OCI-M2 (cell line): ENCODE data around the gene CDH13.

Experiments
- DNase-seq: peaks from one replicate; lab custom pipeline; 2025; ENCODE audit not compliant: unreplicated experiment; lab: John Stamatoyannopoulos, UW

The CDH13 gene

DNA sequence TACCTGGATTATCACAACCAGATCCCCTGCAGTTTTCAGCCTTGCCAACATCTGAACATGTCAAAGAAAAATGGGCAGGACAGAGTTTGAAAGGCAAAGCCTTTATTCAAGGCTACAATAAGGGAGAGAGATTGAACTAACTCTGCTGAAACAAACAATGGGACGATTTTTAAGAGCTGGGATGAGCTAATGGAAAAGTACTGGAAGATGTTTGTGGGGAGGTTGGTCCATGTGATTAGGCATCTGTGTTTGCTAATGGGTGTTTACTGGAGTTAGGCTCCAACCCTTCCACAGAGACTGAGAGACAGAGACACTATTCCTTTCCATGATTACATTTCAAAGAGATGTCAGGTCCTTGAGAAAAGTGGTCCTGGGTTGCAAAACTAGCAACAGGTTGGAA is 1146.0 kb downstream of the CDH13 start:
- DNase-seq, result no peak

DNA sequence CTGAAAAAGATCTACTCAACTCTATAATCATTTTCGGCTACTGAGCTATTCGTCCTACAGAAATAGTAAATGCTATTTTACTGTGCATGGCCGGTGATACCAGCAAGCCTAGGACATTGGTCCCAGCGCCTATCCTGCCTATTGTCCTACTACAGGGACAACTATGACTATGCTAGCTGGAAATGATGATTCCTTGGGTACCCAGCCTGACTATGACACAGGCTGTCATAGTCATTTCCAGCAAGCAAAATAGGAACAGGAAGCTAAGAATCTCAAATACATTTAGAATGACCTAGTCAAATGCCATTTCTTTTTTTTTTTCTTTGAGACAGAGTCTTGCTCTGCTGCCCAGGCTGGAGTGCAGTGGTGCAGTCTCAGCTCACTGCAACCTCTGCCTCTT is 1147.3 kb downstream of the CDH13 start:
- DNase-seq, result no peak

- no peak for DNase-seq
Measured at GRCh38 chr16:83776944-83777343, 1150.2 kb downstream of the CDH13 start.

GRCh38 chr16:83779886-83780285 is 1153.1 kb downstream of the CDH13 start:
- DNase-seq, result no peak

DNA sequence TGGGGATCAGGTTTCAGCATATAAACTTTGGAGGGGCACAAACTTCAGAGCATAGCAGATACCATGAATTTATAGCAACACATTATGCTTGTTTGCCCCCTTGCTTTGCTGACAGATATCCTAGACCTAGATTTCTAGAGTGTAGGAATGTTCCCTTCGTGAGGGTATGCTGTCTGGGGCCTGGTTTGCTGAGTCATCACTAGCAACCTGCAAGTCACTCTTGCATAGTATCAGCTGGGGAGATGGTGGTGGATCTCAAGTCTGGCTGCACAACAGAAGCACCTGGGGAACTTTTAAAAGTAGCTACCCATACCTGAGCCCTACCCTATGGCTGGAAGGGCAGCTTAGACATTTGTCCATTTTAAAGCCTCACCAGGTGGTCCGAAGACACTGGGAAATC is 1158.7 kb downstream of the CDH13 start:
- no peak for DNase-seq

DNA sequence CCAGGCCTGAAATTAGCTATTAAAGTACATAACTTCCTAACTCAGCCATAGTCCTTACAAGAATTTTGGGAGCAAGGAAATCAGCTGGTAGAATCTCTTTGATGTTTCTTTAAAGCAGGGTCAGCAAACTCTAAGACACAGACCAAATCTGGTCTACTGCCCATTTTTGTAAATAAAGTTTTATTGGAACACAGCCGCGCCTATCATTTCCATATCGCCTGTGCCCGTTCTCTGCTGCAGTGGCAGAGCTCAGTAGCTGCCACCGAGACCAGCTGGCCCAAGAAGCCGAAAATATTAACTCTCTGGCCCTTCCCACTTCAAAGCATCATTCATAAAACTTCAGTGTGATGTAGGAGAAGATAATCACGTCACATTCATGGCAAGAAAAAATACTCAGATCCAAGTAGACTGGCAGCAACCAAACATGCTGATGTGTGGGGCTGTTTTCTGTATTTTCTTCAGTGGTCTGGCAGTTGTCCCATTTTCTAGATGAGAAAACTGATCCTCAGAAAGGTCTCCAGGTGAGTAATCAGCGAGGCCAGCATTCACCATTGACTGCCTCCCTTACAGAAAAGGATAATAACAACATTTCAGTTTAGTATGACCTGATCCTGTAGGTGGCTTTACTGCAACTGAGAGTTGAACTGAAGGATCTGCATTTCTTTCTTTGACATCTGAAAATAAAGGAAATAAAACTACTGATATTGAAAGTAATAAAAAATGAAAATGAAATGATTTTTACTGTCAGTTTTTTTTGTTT is 1163.1 kb downstream of the CDH13 start:
- DNase-seq, result no peak

GRCh38 chr16:83791916-83792315 is 1165.1 kb downstream of the CDH13 start:
- no peak for DNase-seq

- no peak for DNase-seq
Measured at GRCh38 chr16:83792391-83792790, 1165.6 kb downstream of the CDH13 start.

- DNase-seq, result no peak
Measured at GRCh38 chr16:83793179-83793578, 1166.4 kb downstream of the CDH13 start.

- no peak for DNase-seq
Measured at GRCh38 chr16:83794860-83795554, 1168.2 kb downstream of the CDH13 start.

GRCh38 chr16:83797013-83797412 is 1170.2 kb downstream of the CDH13 start:
- DNase-seq, result no peak

- no peak for DNase-seq
Measured at GRCh38 chr16:83799336-83799735, 1172.6 kb downstream of the CDH13 start.

DNA sequence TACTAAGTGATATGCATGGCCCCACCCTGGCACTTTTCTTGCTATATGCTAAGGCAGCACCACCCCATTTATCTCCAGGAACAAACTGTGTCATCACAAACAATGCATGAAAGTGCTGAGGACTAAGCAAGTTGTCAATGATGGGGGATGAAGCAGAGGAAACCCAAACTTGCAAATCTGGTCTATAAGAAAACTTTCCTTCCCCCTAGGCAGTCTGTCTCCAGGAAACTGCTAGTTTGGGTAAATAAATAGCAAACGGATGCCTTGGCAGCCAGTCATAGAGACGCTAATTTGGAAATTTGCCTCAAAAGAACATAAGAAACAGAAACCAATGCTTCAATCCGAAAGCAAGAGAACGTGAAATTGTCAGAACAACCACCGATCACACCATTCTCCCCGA is 1175.4 kb downstream of the CDH13 start:
- DNase-seq, result no peak

DNA sequence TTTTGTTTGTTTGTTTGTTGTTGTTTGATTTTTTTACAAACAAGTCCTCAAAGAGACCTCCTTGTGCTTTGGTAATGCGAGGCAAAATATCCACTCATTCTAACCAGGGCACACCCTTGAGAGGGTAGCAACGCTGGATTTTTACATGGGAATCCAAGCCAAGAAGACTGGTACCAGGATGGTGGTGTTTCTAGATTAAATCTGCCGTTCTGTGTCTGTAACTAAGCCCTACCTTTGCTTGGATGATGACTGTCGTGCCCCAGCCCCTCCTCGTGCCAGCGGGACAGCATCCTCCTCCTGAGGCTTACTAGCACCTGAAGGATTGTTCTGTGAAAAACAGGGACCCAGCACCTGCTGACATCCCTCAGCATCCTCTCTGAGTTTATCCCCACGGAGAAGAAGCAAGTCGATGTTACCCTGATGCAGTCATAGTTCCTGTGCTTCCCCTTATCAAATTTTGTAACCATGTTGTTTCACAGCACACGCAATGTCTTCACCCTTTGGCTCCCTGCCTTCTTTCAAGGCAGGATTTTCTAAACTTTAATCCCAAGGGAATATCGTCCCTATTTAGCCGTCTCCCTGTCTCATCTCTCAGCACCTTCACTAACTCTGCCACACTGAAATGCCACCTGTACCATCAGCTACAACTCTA is 1175.9 kb downstream of the CDH13 start:
- DNase-seq, result no peak

DNA sequence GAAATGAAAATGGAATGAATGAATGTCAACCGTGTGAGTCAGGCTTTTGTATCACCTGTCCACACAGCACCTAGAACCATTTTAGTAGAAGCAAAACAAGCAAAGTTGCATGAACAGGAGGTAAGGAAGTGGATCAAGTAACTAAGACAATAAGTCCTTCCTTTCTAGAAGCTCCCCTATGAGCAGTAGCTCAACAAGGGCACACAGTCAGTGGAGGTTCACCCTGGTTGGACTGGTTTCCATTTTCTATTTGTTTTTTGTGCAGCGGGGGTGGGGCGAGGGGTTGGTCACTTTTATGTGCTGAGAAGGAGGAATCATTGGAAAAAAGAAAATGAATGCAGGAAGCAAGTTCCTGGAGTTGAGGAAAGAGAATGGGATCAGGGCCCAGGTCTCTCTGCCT is 1177.0 kb downstream of the CDH13 start:
- DNase-seq, result no peak

- no peak for DNase-seq
Measured at GRCh38 chr16:83804366-83804765, 1177.6 kb downstream of the CDH13 start.

DNA sequence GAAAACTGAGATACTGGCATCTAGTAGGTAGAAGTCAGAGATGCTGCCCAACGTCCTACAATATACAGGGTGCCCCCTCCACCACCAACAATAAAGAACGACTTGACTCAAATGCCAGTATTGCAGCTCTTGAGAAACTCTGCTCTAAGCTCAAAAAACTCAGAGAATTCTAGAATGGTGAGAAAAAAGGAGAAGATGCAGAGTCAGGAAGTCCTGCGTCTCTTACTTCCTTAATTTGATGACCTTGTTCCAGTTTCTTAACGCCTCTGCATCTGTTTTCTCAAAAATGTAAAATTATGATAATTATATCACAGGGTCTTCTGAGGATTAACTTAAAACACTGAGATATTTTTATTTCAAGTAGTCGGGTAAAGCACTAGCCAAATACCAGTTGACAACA is 1179.3 kb downstream of the CDH13 start:
- DNase-seq, result no peak

DNA sequence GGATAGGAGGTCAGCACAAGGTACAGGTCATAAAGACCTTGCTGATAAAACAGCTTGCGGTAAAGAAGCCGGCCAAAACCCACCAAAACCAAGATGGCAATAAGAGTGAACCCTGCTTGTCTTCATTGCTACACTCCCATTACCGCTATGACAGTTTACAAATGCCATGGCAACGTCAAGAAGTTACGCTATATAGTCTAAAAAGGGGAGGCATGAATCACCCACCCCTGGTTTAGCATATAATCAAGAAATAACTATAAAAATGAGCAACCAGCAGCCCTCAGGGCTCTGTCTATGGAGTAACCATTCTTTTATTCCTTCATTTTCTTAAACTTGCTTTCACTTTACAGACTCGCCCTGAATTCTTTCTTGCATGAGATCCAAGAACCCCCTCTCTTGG is 1180.0 kb downstream of the CDH13 start:
- no peak for DNase-seq

DNA sequence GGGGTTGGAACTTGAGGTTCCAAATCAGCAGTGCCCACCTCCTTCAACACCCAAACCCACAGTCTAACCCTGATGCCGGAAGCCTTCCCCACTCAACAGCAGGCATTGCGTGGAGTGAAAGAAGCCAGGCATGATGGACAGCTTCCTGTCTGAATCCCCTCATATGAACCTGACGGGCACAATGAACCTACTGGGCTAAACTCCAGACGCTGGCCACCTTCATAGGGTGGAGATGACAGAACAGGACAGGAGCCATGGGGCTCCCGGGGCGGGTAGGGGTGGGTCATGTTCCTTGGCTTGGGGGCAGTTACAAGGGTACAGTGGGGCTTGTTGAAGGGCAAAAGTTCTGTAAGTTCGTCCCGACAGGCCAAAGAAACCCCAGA is 1180.5 kb downstream of the CDH13 start:
- DNase-seq, result no peak

GRCh38 chr16:83807710-83808572 is 1181.2 kb downstream of the CDH13 start, which contains the start of gene HSBP1:
HSBP1 (plus strand) TSS chr16:83807978; CDS start chr16:83808077, 99 bp downstream.
- DNase-seq, result peak; percentile 51

DNA sequence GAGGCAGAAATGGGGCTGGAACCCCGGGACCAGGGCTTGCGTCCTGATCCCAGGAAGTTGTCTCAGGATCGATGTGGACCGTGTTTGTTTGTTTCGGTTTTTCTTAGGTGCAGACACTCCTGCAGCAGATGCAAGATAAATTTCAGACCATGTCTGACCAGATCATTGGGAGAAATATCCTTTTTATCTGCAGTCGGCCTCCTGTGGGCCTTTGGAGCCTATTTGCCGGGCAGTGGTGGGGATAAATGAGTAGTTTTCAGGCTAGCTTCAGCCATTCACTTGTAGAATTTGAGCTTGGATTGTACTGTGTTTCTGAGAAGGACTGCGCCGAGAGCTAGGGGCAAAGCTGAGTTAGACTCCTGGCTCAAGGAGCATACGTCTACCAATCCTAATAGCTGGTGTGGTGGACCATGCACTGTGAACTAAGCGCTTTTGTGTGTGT is 1181.8 kb downstream of the CDH13 start:
- no peak for DNase-seq
